ENCODE data around the gene APLP2.

GRCh38 chr11:130188047-130188446, 118.4 kb downstream of the APLP2 start:
- no peak for TF ChIP-seq POLR2AphosphoS5 (IDR thresholded peaks at IDR 0.05)
- no peak for TF ChIP-seq CTCF (IDR thresholded peaks at IDR 0.05)
- TF ChIP-seq POLR2A (IDR thresholded peaks at IDR 0.05) = no peak
- no peak for TF ChIP-seq EP300 (IDR thresholded peaks at IDR 0.05)
